GM21526 (cell line): ENCODE results near the gene CELA2B.
"Not testable (repeated sequence)": the region's sequence is repeated elsewhere in the genome, so short reads cannot be mapped to it uniquely, and the experiment has no call there.

ENCODE experiments used
- ATAC-seq: cut with Tn5 transposase; IDR thresholded peaks from one replicate; pipeline ENCODE4 v1.9.1; 2021; ENCODE audit warnings: moderate library complexity; ENCODE audit not compliant: unreplicated experiment, low FRiP score

Gene CELA2B

DNA sequence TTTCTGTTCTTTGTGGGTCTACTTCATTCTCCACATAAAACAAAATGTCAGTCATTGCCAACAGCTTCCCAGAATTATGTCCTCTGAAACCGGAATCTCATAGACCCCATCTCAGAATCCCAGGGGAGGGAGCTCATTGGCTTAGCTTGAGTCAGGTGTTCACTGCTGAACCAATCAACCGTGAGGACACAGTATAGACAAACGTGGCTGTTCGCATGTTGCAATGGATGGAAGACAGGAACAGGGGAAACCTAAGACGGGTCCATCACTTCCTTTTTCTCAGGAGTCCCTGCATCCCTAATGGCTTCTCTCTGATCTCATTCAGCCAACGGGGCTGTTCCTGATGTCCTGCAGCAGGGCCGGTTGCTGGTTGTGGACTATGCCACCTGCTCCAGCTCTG lies 10.2 kb upstream of the CELA2B start:
- no peak for ATAC-seq

DNA sequence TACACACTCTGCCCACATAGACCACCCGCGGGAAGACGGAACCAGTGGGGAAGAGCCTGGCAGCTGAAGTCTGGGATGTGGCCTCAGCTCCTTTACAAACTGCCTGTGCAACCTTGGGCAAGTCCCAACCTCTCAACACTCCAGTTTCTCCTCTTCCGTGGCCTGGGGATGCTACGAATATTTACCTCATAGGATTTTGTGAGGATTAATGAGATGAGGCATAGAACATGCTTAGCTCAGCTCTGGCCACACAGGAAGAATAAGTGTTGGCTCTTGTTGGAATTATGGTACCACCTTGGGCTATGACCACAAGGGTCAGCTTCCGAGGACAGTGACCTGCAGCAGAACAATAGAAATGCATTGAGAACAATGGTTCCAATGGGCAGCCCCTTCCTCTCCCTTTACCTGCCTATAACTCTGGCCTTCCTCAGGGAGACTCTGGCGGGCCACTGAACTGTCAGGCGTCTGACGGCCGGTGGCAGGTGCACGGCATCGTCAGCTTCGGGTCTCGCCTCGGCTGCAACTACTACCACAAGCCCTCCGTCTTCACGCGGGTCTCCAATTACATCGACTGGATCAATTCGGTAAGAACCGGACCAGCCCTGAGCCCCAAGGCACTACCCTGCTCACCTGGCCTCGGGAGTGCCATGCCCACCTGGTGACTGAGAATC lies 8.8 kb upstream of the CELA2B start:
- ATAC-seq: not testable (repeated sequence)

DNA sequence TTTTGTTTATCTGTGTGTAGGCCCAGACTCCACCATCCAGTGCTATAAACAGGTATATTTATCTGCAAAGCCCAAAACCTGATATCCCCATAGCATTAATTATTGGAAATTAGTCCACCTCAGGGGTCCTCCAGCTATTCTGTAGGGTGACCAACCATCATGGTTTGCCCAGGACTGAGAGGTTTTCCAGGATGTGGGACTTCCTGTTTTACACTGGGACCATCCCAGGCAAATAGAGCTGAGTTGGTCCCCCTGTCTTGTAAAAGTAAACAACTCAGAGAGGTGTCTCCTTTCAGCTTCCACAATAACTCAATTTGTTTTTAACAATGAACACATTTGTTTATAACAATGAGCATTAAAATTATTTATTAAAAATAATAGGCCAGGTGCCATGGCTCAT lies 7.8 kb upstream of the CELA2B start:
- no peak for ATAC-seq

DNA sequence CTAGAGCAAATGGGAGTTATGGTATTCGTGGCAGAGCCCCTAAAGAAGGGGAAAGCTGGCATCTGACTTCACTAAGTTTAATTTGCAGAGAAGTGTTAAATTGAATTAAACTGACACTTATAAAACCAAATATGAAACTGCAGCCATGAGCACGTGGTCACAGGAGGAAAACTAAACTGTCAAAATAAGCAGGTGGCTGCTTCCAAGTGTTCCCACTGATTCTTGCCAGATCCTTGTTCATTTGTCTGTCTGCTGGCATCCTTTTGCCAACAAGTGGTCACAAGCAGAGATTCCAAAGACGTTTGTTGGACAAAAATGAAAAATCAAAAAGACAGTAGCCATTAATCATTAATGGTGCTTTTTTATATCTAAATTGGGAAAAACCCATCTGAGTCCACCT lies 6.5 kb upstream of the CELA2B start:
- no peak for ATAC-seq

DNA sequence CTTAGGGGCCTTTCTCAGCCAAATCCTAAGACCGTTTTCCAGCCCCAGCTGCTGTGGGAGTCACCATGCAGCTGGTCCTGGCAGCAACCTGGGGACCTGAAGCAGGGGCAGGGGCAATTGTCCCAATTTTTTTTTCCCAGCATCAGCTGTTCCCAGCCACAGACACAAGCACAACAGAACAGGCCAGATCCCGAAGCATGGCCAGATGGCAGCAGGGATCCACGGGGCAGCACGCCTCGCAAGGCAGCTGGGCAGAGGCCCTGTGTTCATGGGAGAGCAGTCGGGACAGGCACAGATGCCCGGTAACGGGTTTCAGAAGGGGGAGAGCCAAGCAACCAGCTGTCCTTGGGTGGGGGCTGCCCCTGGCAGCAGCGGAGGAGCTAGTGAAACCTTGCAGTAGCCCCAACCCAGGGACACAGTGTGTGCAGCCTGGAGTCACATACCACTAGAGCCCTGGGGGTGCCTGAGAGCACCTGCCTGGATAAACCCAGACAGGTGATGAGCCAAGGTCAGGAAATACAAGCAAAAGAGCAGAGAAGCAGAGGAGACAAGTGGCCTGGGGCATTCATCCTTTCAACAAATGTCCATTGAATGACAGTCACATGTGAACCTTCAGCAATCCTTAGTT lies 6.0 kb upstream of the CELA2B start:
- not testable (repeated sequence) for ATAC-seq

DNA sequence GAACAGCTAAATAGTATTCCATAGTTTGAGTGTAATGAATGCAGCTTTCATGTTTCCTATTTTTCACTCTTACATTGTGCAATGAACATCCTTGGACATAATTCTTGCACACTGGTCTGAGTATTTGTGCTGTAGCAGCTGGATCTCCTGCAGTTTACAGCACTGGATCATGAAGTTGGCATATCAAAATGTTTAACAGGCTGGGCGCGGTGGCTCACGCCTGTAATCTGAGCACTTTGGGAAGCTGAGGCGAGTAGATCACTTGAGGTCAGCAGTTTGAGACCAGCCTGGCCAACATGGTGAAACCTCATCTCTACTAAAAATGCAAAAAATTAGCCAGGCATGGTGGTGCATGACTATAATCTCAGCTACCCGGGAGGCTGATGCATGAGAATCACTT lies 4.8 kb upstream of the CELA2B start:
- not testable (repeated sequence) for ATAC-seq

DNA sequence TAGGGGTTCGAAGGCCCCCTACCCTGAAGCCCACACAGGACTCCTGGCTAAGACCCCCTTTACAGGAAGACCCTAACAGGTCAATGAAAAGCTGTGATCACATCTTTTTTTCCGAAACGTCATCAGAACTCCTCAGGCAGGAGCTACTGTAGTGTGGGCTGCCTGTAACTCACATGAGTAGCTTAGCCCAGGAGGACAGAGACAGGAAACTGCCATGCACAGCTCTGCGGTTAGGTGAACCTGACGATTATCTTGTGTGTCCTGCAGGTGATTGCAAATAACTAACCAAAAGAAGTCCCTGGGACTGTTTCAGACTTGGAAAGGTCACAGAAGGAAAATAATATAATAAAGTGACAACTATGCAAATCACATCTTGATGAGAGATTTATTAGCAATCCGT lies 4.2 kb upstream of the CELA2B start:
- not testable (repeated sequence) for ATAC-seq

DNA sequence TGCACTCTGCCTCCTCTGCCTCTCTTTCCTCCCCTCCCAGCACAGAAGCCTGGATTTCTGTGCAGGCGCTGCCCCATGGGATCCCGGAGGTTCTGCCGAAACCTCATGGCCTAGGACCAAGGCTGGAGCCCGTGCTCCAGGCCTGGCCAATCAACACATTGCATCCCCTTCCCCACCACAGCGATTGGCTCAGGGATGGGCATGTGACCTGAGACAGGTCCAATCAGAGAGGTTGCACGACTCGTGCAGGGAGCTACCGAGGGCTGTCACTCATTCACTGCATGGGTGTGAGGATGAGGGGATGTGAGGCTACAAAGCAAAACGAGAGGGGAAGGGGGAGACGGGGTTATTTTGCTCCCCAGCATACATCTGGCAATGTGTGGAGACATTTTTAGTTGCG lies 3.3 kb upstream of the CELA2B start:
- no peak for ATAC-seq

DNA sequence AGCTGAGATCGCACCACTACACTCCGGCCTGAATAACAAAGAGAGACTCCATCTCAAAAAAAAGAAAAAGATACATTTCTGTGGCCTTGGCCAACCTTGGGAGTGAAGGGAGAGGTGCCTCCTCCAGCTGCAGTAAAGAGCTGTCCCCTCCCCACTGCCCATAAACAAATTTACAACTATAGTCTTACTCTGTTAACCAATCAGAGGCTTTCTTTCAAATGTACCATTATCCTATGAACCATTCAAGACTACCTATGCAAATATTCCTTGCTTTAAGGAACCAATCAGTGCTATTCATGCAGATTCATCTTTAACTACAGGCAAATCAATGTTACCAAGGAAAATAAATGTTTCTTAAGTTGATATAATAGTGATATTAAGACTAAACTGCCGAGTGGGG lies 1.0 kb downstream of the CELA2B start:
- ATAC-seq: no peak

DNA sequence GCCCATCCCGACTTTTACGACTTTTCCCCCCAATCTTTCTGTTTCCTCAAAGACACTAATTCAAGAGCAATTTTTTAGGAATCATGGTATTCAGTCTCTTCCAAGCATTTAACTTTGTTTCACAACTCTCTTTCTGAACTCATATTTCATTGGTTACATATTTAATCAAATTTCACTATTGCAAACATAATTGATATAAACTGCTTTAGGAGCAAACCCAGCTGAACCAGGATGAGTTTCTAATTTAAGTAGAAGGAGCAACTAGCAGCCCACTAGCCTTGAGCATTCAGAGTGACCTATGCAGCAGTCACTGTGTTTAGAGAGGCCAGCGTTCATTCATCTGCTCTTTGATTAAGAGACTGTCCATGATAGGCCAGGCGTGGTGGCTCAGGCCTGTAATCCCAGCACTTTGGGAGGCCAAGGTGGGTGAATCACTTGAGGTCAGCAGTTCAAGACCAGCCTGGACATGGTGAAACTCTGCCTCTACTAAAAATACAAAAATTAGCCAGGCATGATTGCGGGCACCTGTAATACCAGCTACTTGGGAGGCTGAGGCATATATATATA lies 1.8 kb downstream of the CELA2B start:
- no peak for ATAC-seq

DNA sequence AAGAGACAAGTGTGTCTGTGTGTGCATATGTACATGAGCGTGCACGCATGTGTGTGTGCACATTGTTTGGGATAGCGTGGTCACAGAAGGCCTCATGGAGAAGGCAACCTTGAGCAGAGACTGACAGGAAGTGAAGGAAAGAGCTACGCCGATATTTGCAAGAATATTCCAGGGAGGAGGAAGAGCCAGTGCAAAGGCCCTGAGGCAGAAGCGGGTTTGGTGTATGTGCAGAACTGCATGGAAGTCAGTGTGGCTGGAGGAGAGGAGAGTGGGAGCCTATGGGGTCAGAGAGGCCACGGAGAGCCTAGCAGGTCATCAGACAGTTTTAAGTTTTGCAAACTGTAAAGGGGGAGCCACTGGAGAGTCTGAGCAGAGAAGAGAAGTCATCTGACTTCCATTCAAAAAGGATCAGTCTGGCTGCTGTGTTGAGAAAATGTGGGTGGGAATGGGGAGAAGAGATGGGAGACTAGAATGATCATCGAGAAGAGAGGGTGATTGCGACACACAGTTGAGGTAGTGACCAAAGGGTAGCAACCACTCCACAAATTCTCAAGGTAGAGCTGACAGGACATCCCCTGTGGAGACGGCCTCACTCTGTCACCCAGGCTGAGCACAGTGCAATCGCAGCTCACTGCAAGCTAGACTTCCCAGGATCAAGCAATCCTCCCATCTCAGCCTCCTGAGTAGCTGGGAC lies 3.9 kb downstream of the CELA2B start:
- no peak for ATAC-seq

DNA sequence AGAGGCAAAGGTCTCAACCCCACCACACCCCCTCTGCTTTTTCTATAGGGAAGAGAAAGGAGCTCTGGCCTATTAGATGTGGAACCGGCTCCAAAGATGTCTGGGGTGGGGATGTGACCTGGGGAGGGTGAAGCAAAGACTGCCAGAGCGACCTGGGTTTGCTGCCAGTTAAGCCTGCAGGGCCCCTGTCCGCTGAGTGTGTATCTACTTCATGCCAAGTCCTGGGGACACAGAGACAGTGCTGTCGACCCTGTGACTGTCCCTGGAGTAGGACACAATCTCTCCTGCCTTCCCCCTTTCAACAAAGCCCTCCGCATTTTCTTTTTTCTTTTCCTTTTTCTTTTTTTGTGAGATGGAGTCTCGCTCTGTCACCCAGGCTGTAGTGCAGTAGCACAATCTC lies 6.6 kb downstream of the CELA2B start:
- not testable (repeated sequence) for ATAC-seq

DNA sequence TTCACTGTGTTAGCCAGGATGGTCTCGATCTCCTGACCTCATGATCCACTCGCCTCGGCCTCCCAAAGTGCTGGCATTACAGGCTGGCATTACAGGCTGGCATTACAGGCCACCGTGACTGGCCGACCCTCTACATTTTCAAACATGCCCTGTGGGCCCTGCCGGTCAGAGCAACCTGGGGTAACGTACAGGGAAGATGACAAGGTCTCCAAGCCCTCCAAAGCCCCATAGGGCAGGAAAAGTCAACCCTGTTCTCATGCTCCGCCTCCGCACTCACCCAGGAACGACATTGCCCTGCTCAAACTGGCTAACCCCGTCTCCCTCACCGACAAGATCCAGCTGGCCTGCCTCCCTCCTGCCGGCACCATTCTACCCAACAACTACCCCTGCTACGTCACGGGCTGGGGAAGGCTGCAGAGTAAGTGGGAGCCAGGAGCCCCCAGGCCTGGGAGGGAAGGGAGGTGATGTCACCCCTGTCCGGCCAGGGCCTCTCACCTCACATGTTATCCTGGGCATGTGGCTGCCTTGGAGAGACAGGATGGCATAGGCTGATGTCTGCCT lies 7.2 kb downstream of the CELA2B start:
- not testable (repeated sequence) for ATAC-seq

DNA sequence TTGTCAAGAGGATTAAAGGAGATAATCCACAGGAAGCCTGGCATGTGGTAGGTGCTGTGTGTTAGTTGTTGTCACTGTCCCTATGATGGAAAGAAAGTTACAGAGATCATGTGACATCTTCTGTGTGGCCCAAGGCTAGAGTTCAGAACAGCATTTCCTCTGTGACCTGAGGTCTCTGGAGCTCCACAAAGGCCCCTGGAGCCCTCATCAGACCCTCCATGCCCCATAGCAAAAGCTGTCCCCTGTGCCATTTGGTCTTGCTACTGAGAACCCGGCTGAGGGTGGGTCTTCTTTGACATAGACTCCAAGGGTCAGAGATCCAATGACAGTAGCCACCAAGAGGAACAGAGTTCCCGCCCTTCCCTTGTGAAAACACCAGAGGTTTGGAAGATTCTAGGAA lies 8.1 kb downstream of the CELA2B start:
- no peak for ATAC-seq

DNA sequence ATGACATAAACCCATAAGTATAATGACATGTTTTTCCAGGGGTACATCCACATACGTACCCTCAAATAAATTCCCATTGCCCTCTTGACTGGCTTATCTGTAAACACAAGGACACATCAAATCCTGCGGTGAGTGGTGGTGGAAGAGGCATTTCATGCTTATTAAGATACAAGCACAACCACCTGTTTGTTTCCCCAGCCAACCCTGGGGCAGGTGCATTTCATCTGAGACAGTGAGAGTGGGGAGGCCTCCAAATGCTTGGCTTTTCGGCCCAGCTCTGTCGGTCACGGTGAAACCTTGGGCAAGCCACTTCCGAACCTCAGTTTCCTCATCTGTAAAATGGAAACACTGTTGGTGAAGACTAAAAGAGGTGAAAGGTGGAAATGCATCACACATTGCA lies 8.5 kb downstream of the CELA2B start:
- not testable (repeated sequence) for ATAC-seq

DNA sequence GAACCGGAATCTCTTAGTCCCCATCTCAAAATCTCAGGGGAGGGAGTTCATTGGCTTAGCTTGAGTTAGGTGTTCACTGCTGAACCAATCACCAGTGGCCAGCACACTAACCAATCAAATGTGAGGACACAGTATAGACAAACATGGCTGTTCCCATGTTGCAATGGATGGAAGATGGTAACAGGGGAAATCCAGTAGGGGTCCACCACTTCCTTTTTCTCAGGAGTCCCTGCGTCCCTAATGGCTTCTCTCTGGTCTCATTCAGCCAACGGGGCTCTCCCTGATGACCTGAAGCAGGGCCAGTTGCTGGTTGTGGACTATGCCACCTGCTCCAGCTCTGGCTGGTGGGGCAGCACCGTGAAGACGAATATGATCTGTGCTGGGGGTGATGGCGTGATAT lies 9.7 kb downstream of the CELA2B start:
- no peak for ATAC-seq

DNA sequence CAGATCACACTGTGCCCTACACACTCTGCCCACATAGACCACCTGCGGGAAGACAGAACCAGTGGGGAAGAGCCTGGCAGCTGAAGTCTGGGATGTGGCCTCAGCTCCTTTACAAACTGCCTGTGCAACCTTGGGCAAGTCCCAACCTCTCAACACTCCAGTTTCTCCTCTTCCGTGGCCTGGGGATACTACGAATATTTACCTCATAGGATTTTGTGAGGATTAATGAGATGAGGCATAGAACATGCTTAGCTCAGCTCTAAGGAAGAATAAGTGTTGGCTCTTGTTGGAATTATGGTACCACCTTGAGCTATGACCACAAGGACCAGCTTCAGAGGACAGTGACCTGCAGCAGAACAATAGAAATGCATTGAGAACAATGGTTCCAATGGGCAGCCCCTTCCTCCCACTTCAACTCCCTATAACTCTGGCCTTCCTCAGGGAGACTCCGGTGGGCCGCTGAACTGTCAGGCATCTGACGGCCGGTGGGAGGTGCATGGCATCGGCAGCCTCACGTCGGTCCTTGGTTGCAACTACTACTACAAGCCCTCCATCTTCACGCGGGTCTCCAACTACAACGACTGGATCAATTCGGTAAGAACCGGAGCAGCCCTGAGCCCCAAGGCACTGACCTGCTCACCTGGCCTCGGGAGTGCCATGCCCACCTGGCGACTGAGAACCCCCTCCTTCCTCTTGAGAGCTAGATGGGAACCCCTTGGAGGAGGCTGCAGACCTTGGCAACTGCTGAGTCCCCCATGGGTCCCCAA lies 11.1 kb downstream of the CELA2B start:
- not testable (repeated sequence) for ATAC-seq

DNA sequence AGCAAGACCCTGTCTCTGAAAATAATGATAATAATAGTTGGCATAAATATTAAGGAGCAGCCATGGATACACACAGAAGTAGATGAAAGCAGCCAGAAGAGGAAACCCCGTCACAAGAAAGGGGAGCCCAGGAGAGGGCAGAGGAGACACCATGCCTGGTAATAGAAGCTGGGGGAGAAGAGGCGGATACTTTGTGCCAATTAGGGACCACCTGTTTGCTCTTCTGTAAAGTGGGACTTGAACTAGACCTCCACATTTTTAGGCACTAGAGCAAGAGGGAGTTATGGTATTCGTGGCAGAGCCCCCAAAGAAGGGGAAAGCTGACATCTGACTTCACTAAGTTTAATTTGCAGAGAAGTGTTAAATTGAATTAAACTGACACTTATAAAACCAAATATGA lies 12.5 kb downstream of the CELA2B start:
- no peak for ATAC-seq

DNA sequence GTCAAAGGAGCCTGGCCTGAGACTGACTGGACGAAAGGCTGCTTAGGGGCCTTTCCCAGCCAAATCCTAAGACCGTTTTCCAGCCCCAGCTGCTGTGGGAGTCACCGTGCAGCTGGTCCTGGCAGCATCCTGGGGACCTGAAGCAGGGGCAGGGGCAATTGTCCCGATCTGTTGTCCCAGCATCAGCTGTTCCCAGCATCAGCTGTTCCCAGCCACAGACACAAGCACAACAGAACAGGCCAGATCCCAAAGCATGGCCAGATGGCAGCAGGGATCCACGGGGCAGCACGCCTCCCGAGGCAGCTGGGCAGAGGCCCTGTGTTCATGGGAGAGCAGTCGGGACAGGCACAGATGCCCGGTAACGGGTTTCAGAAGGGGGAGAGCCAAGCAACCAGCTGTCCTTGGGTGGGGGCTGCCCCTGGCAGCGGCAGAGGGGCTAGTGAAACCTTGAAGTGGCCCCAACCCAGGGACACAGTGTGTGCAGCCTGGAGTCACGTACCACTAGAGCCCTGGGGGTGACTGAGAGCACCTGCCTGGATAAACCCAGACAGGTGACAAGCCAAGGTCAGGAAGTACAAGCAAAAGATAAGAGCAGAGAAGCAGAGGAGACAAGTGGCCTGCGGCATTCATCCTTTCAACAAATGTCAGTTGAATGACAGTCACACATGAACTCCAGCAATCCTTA lies 13.3 kb downstream of the CELA2B start:
- no peak for ATAC-seq

DNA sequence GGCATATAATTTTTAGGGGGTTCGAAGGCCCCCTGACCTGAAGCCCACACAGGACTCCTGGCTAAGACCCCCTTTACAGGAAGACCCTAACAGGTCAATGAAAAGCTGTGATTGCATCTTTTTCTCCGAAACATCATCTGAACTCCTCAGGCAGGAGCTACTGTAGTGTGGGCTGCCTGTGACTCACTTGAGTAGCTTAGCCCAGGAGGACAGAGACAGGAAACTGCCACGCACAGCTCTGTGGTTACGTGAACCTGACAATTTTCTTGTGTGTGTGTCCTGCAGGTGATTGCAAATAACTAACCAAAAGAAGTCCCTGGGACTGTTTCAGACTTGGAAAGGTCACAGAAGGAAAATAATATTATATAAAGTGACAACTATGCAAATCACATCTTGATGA lies 15.1 kb downstream of the CELA2B start:
- not testable (repeated sequence) for ATAC-seq
